H1 (cell line): ENCODE data around the gene L1TD1. TPM values are rescaled to one million over a fixed set of nuclear protein-coding genes. Genes with fewer than 3 reads are reported as not detected.

Source experiments
- CTCF ChIA-PET: fragments of 300-600 bp; sonication (Branson Sonifier 250); formaldehyde crosslinking; loops from one replicate; lab custom pipeline; 2021; ENCODE audit not compliant: partially characterized antibody; lab: Charles Lee
- POLR2A ChIA-PET: fragments of 300-600 bp; sonication (Branson Sonifier 250); formaldehyde crosslinking; loops from one replicate; lab custom pipeline; 2021; ENCODE audit warnings: inconsistent platforms; ENCODE audit not compliant: partially characterized antibody; lab: Charles Lee
- DNase-seq, 2 experiments: peaks; one replicate each; pipeline versions ENCODE4 v3.0.0 to v3.0.0-alpha.2; 2010 to 2022; ENCODE audit warnings: low spot score in 2 of 2, low read depth in 1 of 2, mixed read lengths in 1 of 2
- FAIRE-seq: peaks from 2 replicates; lab custom pipeline; 2011; peaks lifted over from hg19 to GRCh38; lab: Jason Lieb, UNC
- H2AFZ ChIP-seq: 2 replicates; pipeline ENCODE4 v1.8.1; 2012; ENCODE audit warnings: low read length, inconsistent platforms
- H2AK5ac ChIP-seq: 2 replicates; pipeline ENCODE4 v1.6.1; 2013; ENCODE audit warnings: low read depth, low read length
- H2BK120ac ChIP-seq: replicated peaks from 2 replicates; pipeline ENCODE3; 2013; ENCODE audit warnings: low read depth, low read length, inconsistent platforms
- H2BK12ac ChIP-seq: 2 replicates; pipeline ENCODE4 v1.6.1; 2013; ENCODE audit warnings: low read depth, low read length
- H2BK15ac ChIP-seq: 2 replicates; pipeline ENCODE4 v1.6.1; 2013; ENCODE audit warnings: low read length
- H2BK20ac ChIP-seq: 2 replicates; pipeline ENCODE4 v1.6.1; 2013; ENCODE audit warnings: low read length
- H2BK5ac ChIP-seq: 2 replicates; pipeline ENCODE4 v1.6.1; 2013; ENCODE audit warnings: low read depth, low read length
- H3K14ac ChIP-seq: 2 replicates; pipeline ENCODE4 v1.6.1; 2013; ENCODE audit warnings: inconsistent platforms; ENCODE audit not compliant: insufficient read length
- H3K18ac ChIP-seq: 2 replicates; pipeline ENCODE4 v1.6.1; 2013; ENCODE audit warnings: low read length; ENCODE audit errors: extremely low read depth
- H3K23ac ChIP-seq: 2 replicates; pipeline ENCODE4 v1.6.1; 2013; ENCODE audit warnings: inconsistent platforms; ENCODE audit not compliant: insufficient read length
- H3K23me2 ChIP-seq: 2 replicates; pipeline ENCODE4 v1.6.1; 2013; ENCODE audit warnings: low read depth, low read length
- H3K27ac ChIP-seq: 2 replicates; pipeline ENCODE4 v1.6.1; 2011; ENCODE audit warnings: low read depth, low read length, inconsistent platforms
- H3K27me3 ChIP-seq, 4 experiments: replicated peaks in 1 of 4; 1 replicate in 1 of 4; 2 replicates in 3 of 4; pipeline versions ENCODE4 v1.6.1 to v1.8.1; 2011 to 2013; ENCODE audit warnings: low read length in 3 of 4, mild to moderate bottlenecking in 3 of 4, inconsistent platforms in 2 of 4, mixed read lengths in 2 of 4, moderate library complexity in 1 of 4; ENCODE audit not compliant: control insufficient read depth in 3 of 4, insufficient read depth in 3 of 4; ENCODE audit errors: extremely low read depth in 1 of 4
- H3K36me3 ChIP-seq, 4 experiments: 2 replicates each; pipeline versions ENCODE4 v1.6.1 to v1.8.1; 2011 to 2013; ENCODE audit warnings: mild to moderate bottlenecking in 4 of 4, low read length in 3 of 4, moderate library complexity in 2 of 4, control low read depth in 1 of 4, inconsistent platforms in 1 of 4; ENCODE audit not compliant: insufficient read depth in 4 of 4, control insufficient read depth in 2 of 4
- H3K4ac ChIP-seq: replicated peaks from 2 replicates; pipeline ENCODE3; 2013; ENCODE audit warnings: low read length, low read depth, mixed read lengths, inconsistent platforms; ENCODE audit not compliant: insufficient read length
- H3K4me1 ChIP-seq, 4 experiments: replicated peaks in 1 of 4; 1 replicate in 1 of 4; 2 replicates in 3 of 4; pipeline versions ENCODE4 v1.6.1 to v1.8.1; 2011 to 2013; ENCODE audit warnings: low read length in 3 of 4, inconsistent platforms in 2 of 4, mixed read lengths in 1 of 4; ENCODE audit not compliant: insufficient read depth in 4 of 4, control insufficient read depth in 3 of 4
- H3K4me2 ChIP-seq, 2 experiments: 2 replicates each; pipeline versions ENCODE4 v1.6.1 to v1.8.1; 2011 to 2013; ENCODE audit warnings: low read depth in 2 of 2, low read length in 2 of 2, control low read depth in 1 of 2, inconsistent platforms in 1 of 2, mild to moderate bottlenecking in 1 of 2; ENCODE audit not compliant: insufficient read depth in 1 of 2
- H3K4me3 ChIP-seq, 4 experiments: fragments of 200-600, 300-600 bp in 1 of 4; sonication (generic), shearing (Covaris generic), sonication (Bioruptor Twin) in 1 of 4; 2 replicates each; pipeline versions ENCODE4 v1.5.1 to v1.8.1; 2011 to 2016; ENCODE audit warnings: low read length in 4 of 4, low read depth in 3 of 4, control low read depth in 2 of 4, inconsistent platforms in 2 of 4, mild to moderate bottlenecking in 2 of 4, mixed read lengths in 1 of 4, moderate library complexity in 1 of 4; ENCODE audit not compliant: insufficient read depth in 2 of 4; ENCODE audit errors: extremely low read depth in 1 of 4
- H3K56ac ChIP-seq: replicated peaks from 2 replicates; pipeline ENCODE3; 2013; ENCODE audit warnings: low read depth, mild to moderate bottlenecking, mixed read lengths, low read length, inconsistent platforms; ENCODE audit not compliant: insufficient read length
- H3K79me1 ChIP-seq: 2 replicates; pipeline ENCODE4 v1.6.1; 2013; ENCODE audit warnings: low read depth, low read length, control low read depth
- H3K79me2 ChIP-seq, 2 experiments: 2 replicates each; pipeline versions ENCODE4 v1.6.1 to v1.8.1; 2012 to 2013; ENCODE audit warnings: low read length in 2 of 2, mild to moderate bottlenecking in 2 of 2, inconsistent platforms in 1 of 2; ENCODE audit not compliant: insufficient read depth in 2 of 2, control insufficient read depth in 1 of 2
- H3K9ac ChIP-seq, 4 experiments: replicated peaks in 1 of 4; 1 replicate in 1 of 4; 2 replicates in 3 of 4; pipeline versions ENCODE4 v1.6.1 to v1.8.1; 2011 to 2013; ENCODE audit warnings: low read depth in 3 of 4, low read length in 3 of 4, control low read depth in 2 of 4, mild to moderate bottlenecking in 2 of 4, moderate library complexity in 2 of 4, inconsistent platforms in 1 of 4; ENCODE audit errors: extremely low read depth in 1 of 4
- H3K9me3 ChIP-seq, 2 experiments: 2 replicates each; pipeline versions ENCODE4 v1.6.1 to v1.8.1; 2012 to 2013; ENCODE audit warnings: mild to moderate bottlenecking in 2 of 2, moderate library complexity in 2 of 2, control low read depth in 1 of 2, inconsistent platforms in 1 of 2, low read depth in 1 of 2, low read length in 1 of 2, mixed read lengths in 1 of 2; ENCODE audit not compliant: insufficient read depth in 2 of 2
- H4K20me1 ChIP-seq, 2 experiments: replicated peaks in 1 of 2; 2 replicates each; pipeline versions ENCODE3 to v1.8.1; 2011 to 2013; ENCODE audit warnings: inconsistent platforms in 2 of 2, low read length in 2 of 2, mild to moderate bottlenecking in 1 of 2; ENCODE audit not compliant: insufficient read depth in 2 of 2, control insufficient read depth in 1 of 2
- H4K5ac ChIP-seq: 2 replicates; pipeline ENCODE4 v1.6.1; 2013; ENCODE audit warnings: low read length, low read depth, mixed read lengths, inconsistent platforms; ENCODE audit not compliant: insufficient read length
- H4K8ac ChIP-seq: 2 replicates; pipeline ENCODE4 v1.8.0; 2013; ENCODE audit warnings: mild to moderate bottlenecking, moderate library complexity, low read length, inconsistent platforms; ENCODE audit not compliant: insufficient read depth; ENCODE audit errors: extremely low read depth
- H4K91ac ChIP-seq: replicated peaks from 2 replicates; pipeline ENCODE3; 2013; ENCODE audit warnings: low read length, mixed read lengths, inconsistent platforms; ENCODE audit not compliant: insufficient read length
- HDAC6 ChIP-seq: IDR thresholded peaks from one replicate; pipeline ENCODE4 v1.7.1; 2012; ENCODE audit warnings: low read depth, mild to moderate bottlenecking, inconsistent platforms, low read length, moderate library complexity
- SP1 ChIP-seq: IDR thresholded peaks from 2 replicates; pipeline ENCODE4 v1.6.1; 2011; ENCODE audit warnings: low read depth, low read length
- SP2 ChIP-seq: IDR thresholded peaks from 2 replicates; pipeline ENCODE4 v1.6.1; 2012; ENCODE audit warnings: mild to moderate bottlenecking, low read length, inconsistent platforms
- TAF1 ChIP-seq: IDR thresholded peaks from 2 replicates; pipeline ENCODE4 v1.6.1; 2011; ENCODE audit warnings: mild to moderate bottlenecking, low read depth, low read length
- WGBS, 2 experiments: shearing (Covaris generic) in 1 of 2; methylation state at CpG; one replicate each; pipeline versions ENCODE4 v1.1.6 to v1.1.7; 2013 to 2015; ENCODE audit warnings: low lambda C conversion rate in 2 of 2, mixed read lengths in 2 of 2, inconsistent platforms in 1 of 2, low coverage in 1 of 2, missing lambda C conversion rate in 1 of 2; ENCODE audit not compliant: insufficient replicate concordance in 2 of 2, insufficient coverage in 1 of 2, insufficient read length in 1 of 2; ENCODE audit errors: extremely low coverage in 1 of 2, missing lambda C conversion rate in 1 of 2; 5-methylcytosine and 5-hydroxymethylcytosine counted together
- polyA plus RNA-seq, 7 experiments: library from polyadenylated mRNA; depleted of rRNA in 3 of 7; stranded (reverse) in 5 of 7; unstranded in 2 of 7; fragments of >200 nt in 5 of 7; fragments of 200-250 nt in 2 of 7; gene quantifications; 1 replicate in 5 of 7; 2 replicates in 1 of 7; 4 replicates in 1 of 7; pipeline versions ENCODE4 v1.2.1 to v1.2.3, GENCODE V29; 2011 to 2013; ENCODE audit warnings: missing spikeins in 2 of 7, mixed read lengths in 2 of 7
- total RNA-seq: library from RNA; stranded (reverse); fragmentation: NEBNext Ultra II Directional; extraction: Animal tissue kit (Norgen Biotek cat#: 25700); gene quantifications from 2 replicates; pipeline ENCODE4 v1.2.1, GENCODE V29; 2021
- TF ChIP-seq, protein P1 (sequence below), 3 experiments: IDR thresholded peaks; 1 replicate in 2 of 3; 2 replicates in 1 of 3; pipeline versions ENCODE4 v1.5.1 to v1.6.1; 2011; ENCODE audit warnings: low read length in 3 of 3, mild to moderate bottlenecking in 3 of 3, inconsistent platforms in 2 of 3, low read depth in 1 of 3, moderate library complexity in 1 of 3; ENCODE audit not compliant: insufficient read depth in 1 of 3; ENCODE audit errors: control extremely low read depth in 1 of 3

Gene L1TD1
- total and polyA plus RNA-seq, 2 of the 8 experiments (the other 6 are each of a cell fraction or from before 2014, with no cell fraction given) = 35.3 to 441 TPM

DNA sequence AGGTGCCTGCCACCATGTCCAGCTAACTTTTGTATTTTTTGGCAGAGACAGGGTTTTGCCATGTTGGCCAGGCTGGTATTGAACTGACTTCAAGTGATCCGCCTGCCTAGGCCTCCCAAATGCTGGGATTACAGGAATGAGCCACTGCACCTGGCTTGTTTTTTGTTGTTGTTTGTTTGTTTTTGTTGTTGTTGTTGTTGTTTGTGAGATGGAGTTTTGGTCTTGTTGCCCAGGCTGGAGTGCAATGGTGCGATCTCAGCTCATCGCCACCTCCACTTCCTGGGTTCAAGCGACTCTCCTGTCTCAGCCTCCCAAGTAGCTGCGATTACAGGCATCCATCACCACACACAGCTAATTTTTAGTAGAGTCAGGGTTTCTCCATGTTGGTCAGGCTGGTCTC lies 7.1 kb upstream of the L1TD1 start:
- CTCF ChIA-PET = interaction anchor here (0.6 to 1.4 kb wide), 3 partner anchors 8 to 114 kb away, joined by 3 to 6 read pairs (median 4); no protein-coding TSS in a partner anchor
- no peak overlapping the region for H3K4me3 ChIP-seq
- no peak overlapping the region for H3K56ac ChIP-seq
- peak overlapping the region; percentile 90; the same call in 1 of the 2 replicates for H2BK12ac ChIP-seq
- no peak overlapping the region for H3K9ac ChIP-seq
- no peak overlapping the region for H3K27ac ChIP-seq
- POLR2A ChIA-PET = interaction anchor here (6.8 to 27.8 kb wide), 2 partner anchors 13 to 16 kb away, joined by 46 to 1232 read pairs; partner anchors contain the start of gene L1TD1
- H3K4ac ChIP-seq = no peak overlapping the region
- H2AK5ac ChIP-seq = no peak overlapping the region; the same call in 1 of the 2 replicates
- TF ChIP-seq SP2 (no peak), HDAC6 (no peak), SP1 (no peak), TAF1 (no peak)
- TF ChIP-seq, protein P1, sequence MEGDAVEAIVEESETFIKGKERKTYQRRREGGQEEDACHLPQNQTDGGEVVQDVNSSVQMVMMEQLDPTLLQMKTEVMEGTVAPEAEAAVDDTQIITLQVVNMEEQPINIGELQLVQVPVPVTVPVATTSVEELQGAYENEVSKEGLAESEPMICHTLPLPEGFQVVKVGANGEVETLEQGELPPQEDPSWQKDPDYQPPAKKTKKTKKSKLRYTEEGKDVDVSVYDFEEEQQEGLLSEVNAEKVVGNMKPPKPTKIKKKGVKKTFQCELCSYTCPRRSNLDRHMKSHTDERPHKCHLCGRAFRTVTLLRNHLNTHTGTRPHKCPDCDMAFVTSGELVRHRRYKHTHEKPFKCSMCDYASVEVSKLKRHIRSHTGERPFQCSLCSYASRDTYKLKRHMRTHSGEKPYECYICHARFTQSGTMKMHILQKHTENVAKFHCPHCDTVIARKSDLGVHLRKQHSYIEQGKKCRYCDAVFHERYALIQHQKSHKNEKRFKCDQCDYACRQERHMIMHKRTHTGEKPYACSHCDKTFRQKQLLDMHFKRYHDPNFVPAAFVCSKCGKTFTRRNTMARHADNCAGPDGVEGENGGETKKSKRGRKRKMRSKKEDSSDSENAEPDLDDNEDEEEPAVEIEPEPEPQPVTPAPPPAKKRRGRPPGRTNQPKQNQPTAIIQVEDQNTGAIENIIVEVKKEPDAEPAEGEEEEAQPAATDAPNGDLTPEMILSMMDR (IDR thresholded peaks at IDR 0.05; ENCODE audit: control extremely low read depth in 1 of 3, insufficient read depth in 1 of 3, low read depth in 1 of 3, low read length in 3 of 3) = no peak
- WGBS, 2 experiments = 89% methylated on average over 5 of the region's 5 CpGs; no CpG with 5 or more reads in 1 of the 2 experiments
- no peak overlapping the region for H4K91ac ChIP-seq
- H3K27me3 ChIP-seq = no peaks in the 10 kb centered on the region
- H3K9me3 ChIP-seq = no peaks in the 10 kb centered on the region; a peak in 1 of 4 replicates
- H2BK120ac ChIP-seq = no peak overlapping the region
- H4K5ac ChIP-seq = no peak overlapping the region
- no peak overlapping the region for H2BK15ac ChIP-seq
- H3K18ac ChIP-seq = no peak overlapping the region
- H3K14ac ChIP-seq = no peak overlapping the region
- DNase-seq (no peak), FAIRE-seq (no peak)
- no peak overlapping the region for H2AFZ ChIP-seq
- H2BK5ac ChIP-seq = no peak overlapping the region
- no peak overlapping the region for H2BK20ac ChIP-seq
- H4K8ac ChIP-seq = no peak overlapping the region
- H3K4me1 ChIP-seq = peaks cover 6 to 11% (median 8%) of the 10 kb centered on the region in 4 experiments; a peak in 5 of 7 replicates
- H3K36me3 ChIP-seq = no peaks in the 10 kb centered on the region
- no peaks in the 10 kb centered on the region for H4K20me1 ChIP-seq
- no peaks in the 10 kb centered on the region; the same call in 1 of the 2 replicates for H3K79me1 ChIP-seq
- no peak overlapping the region for H3K23ac ChIP-seq
- H3K23me2 ChIP-seq = no peaks in the 10 kb centered on the region
- no peak overlapping the region for H3K4me2 ChIP-seq
- H3K79me2 ChIP-seq = no peaks in the 10 kb centered on the region
